HTR-8/SVneo (cell line): Measurements from ENCODE around the gene LYL1.
"Not testable (repeated sequence)": the region's sequence is repeated elsewhere in the genome, so short reads cannot be mapped to it uniquely, and the experiment has no call there.

Experiments
- DNase-seq: peaks from one replicate; pipeline ENCODE4 v3.0.0; 2011; ENCODE audit warnings: low spot score, mixed read lengths; ENCODE audit not compliant: insufficient read length
- FAIRE-seq: peaks from 2 replicates; lab custom pipeline; 2011; peaks lifted over from hg19 to GRCh38; lab: Jason Lieb, UNC

Gene LYL1

DNA sequence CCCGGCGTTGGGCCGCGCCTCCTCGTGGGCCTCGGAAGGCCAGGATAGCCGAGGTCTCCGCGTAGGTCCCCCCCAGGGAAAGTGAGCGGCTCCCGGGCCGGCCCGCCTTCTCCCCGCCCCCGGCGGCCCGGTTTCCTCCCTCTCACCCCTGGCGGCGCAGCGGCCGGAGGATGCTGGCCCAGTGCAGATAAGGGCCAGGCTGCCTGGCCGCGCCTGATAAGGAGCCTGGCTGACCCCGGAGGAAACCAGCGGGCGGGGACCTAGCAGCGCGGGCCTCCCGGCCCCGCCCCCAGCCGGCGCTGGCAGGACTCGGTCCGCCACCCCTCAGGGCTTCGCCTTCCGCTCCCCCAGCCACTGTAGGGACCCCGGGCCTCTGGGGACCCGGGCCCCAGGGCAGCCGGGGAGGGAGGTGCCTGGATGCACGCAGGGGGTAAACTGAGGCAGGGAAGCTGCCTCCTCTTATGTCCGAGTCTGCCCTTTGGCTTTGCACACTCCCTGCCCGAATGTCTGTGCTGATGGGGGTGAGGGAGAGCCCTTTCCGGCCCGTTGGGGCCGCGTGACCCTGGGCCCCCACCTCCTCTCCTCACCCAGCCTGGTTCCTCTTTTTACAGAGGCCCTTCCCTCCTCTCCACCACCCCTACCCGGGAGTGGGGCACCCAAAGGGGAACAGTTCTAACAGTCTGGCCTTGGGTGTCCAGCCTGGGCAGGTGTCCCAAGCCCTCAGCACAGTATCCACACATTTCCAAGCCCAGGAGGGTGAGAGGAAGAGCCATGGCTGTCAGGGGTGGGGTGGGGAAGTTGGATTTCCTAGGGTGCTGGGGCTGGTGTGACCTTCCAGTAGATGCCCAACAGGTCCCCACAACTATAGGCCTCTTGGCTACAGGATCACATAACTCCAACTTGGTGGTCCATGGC, at the start of gene LYL1:
TSS of gene LYL1 (minus strand) at position 193 of the 915 bp plus-strand sequence. CDS start 1,687 bp downstream, outside the sequence.
- FAIRE-seq (no peak), DNase-seq (no peak)

GRCh38 chr19:13151605-13152355, 49.1 kb upstream of the LYL1 start:
- peak; percentile 98 for DNase-seq
- FAIRE-seq = no peak

GRCh38 chr19:13150931-13151604, 48.4 kb upstream of the LYL1 start:
- FAIRE-seq (no peak), DNase-seq (no peak)

DNA sequence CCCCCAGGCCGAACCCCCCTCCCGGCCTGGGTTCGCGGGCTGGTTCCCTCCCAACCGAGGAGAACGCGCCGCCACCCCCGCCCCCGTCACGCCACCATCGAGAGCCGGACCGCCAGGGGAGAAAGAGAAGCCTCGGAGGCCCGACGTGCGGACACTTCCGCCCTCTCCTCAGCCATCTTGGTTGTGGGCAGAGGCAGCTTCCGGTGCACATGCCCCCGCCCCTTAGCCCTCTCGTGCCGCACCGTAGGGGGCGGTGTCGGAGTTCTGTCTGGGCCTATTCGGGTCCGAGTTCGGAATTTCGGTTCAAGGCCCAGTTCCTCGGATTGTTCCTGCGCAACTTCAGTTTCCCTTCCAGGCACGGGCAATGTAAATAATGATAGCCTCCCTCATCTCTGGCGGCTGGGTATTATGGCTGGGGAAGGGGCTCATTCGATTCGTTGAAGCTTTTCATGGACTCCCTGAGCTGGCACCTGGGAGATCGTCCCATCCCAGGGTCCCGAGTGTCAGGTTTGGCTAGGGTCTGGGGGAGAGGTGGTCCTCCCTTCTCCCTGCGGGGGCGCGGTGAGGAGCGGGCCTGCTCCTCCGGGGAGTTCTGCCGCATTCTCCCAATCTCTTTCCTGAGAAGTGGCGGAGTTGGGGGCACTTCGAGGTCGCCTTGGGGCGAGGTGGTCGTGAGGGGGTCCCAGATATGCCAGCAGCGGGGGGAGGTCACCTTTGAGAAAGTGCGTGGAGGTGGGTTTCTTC, 47.7 kb upstream of the LYL1 start, which contains the start of the genes IER2 and STX10:
TSS of gene IER2 (plus strand) at position 225 of the 744 bp plus-strand sequence. CDS start 2,776 bp downstream, outside the sequence.
TSS of gene STX10 (minus strand) at position 189 of the 744 bp plus-strand sequence. CDS start 202 bp downstream, outside the sequence.
- FAIRE-seq = peak; percentile 68

DNA sequence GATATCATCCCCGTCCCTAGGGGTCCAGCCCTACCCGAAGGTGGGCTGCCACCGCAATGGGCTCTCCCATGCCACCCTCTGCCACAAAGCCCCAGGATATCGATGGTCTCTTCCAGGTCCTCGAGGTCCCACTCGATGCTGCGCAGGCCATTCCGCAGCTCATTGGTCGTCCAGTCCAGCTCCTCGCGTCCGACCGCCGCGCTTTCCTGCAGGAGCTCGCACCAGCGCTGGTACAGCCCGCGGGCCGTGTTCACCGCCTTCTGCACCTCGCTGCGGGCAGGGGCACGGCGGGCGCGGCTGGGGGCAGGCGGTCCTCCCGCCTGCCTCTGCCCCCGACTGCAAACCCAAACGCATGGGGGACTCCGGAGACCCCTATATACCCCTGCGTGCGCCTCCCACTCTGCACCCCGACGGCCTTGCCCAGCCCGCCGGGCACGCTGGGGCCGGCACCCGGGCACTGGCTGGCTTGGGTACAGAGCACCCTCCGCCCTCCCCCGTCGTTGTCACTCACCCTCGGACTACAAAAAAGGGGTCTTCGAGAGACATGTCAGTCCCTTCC, 47.0 kb upstream of the LYL1 start:
- DNase-seq (peak; percentile 40), FAIRE-seq (no peak)

More for the DNA sequence above, 47.7 kb upstream of the LYL1 start, which contains the start of the genes IER2 and STX10:
- peak; percentile 91 for DNase-seq

GRCh38 chr19:13149173-13149627, 46.5 kb upstream of the LYL1 start:
- not testable (repeated sequence) for DNase-seq, FAIRE-seq

DNA sequence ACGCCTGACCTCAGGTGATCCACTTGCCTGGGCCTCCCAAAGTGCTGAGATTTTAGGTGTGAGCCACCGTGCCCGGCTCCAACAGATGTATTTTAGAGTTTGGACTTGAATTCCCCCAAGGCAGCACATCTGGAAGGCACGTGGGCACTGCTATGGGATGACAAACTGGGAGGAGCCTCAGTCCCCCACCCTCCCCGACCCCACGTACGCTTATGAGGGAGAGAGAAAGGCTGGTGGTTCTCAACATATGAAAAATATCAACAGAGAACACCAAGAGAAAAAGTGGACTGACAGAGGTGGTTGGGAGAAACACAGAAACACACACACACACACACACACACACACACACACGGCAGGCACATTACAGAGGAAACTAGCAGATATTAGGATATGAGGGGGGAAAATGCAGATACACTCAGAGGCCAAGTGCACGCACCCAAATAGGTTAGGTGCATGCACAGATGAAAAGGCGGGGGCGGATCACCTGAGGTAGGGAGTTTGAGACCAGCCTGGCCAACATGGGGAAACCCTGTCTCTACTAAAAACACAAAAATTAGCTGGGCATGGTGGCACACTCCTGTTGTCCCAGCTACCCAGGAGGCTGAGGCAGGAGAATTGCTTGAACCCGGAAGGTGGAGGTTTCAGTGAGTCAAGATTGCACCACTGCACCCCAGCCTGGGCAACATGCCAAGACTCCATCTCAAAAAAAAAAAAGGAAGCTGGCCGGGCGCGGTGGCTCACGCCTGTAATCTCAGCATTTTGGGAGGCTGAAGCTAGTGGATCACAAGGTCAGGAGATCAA, 44.3 kb upstream of the LYL1 start:
- FAIRE-seq = no peak
- DNase-seq = no peak

DNA sequence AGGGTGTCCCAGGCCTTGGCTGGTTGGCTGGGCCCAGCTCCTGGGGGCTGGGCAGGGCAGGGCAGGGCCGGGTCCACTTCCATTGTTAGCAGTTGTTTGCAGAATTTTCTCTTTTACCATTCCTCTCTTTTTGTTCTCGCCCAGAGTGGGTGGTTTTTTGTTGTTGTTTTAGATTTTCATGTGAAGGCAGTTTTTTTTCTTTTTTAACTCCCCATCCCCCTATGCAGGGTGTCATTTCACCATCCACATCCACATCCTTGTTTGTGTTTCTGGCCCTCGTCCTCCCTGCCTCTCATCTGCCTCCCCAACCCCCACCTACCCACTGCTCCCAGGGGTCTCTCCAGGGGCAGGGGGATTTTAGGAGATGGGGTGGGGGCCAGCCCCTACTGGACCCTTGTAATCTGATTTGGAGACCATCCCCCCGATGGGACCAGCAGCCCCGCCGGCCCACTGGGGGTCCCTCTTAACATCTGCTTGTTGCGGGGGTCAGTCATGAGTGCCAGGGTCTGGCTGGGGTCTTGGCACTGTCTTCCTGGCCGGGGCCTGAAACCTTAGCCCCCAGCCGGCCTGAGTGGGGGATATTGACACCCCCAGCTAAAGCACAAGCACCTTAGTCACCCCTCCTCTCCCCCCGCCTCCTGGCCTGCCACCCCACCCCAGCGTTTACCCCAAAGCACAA, 37.1 kb upstream of the LYL1 start:
- DNase-seq = no peak
- FAIRE-seq = no peak

DNA sequence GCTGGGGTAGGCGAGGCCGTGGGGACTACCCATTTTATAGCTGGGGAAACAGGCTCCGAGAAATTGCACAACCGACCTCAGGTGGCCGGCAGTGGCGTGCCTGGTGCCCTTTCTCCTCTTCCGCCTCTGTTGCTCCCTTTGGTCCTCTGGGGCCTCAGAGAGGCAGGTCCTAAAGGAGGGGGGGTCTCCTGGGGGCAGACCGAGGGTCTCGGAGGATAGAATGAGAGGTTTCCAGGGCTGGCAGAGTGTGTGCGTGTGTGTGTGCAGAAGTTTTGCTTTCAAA, 36.2 kb upstream of the LYL1 start:
- no peak for FAIRE-seq
- no peak for DNase-seq

DNA sequence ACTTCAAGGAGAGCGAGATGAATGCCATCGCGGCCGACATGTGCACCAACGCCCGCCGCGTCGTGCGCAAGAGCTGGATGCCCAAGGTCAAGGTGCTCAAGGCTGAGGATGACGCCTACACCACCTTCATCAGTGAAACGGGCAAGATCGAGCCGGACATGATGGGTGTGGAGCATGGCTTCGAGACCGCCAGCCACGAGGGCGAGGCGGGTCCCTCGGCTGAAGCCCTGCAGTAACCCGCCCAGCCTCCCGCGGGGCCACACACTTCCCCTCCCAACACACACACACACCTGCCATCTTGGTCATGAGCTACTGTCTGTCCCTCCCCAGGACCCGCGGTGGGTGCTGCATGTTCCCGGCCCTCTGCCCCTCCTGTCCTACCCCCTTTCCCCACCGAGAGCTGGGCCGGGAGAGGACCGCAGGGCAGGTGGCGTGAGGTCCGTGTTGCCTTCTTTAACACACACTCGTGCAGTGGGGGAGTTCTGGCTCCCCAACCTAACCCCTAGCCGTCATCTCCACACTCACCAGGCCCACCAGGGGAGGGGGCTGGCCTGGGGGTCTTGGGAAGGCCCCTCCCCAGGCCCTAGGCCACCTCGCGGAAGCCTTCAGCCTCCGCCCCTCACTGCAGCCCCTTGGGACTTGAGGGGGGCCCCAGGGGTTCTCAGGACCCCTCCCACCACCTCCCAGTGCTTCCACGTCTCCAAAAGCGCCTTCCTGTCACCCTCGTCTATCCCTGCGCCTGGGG, 35.7 kb upstream of the LYL1 start:
- DNase-seq (no peak), FAIRE-seq (peak; percentile 23)

GRCh38 chr19:13137290-13137794, 34.7 kb upstream of the LYL1 start:
- FAIRE-seq = no peak
- no peak for DNase-seq

GRCh38 chr19:13135068-13136062, 32.7 kb upstream of the LYL1 start:
- FAIRE-seq = no peak
- no peak for DNase-seq

- FAIRE-seq (no peak), DNase-seq (no peak)
Observed at GRCh38 chr19:13134626-13135025, 32.0 kb upstream of the LYL1 start.

- FAIRE-seq = no peak
- DNase-seq = no peak
Observed at GRCh38 chr19:13133241-13133870, 30.7 kb upstream of the LYL1 start.

DNA sequence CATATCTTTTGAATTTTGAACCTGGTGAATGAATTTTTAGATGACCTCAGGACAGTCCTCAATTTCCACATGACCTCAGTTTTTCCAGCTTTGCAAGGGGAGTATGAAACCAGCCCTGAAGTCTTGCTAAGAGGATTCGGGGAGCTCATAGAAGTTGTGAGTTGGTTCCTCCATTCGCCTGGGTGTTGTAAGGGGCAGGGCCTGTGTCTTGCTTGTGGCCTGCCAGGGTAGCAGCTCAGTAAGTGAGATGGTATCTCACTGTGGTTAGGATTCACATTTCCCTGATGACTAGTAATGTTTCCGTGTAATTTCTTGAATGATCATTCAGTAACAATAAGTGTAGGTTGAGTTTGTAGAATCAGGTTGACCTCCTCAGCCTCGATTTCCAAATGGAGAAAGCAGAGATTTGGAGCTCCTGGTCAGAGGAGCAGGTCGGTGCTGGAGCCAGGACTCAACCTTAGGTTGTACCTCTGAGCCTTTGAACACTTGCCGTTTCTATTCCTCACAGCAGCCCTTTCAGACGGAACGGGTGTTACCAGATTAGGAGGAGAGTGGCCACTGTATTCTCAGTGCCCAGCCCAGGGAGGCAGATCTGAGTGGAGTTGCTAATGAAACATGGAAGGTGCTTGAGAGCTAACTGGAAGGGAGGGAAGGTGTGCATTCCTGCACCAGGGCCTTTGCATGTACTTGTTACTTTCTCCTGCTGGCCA, 30.0 kb upstream of the LYL1 start:
- peak; percentile 34 for DNase-seq
- peak; percentile 9 for FAIRE-seq
